ENCODE data around the gene UNC5B. TPM values are rescaled to one million over a fixed set of nuclear protein-coding genes. Genes with fewer than 3 reads are reported as not detected.

UNC5B gene
- total RNA-seq, 1 experiment from 2014 or later: 9.9 TPM

- CTCF ChIA-PET: no interaction called here
- H3K4me1 ChIP-seq (ENCODE audit: insufficient read depth, low read length, poor library complexity, severe bottlenecking): peaks cover 62% of the 10 kb centered on the region
- intact Hi-C loops (cut with micrococcal nuclease; ENCODE audit: unreplicated experiment): loop anchor here (5.0 kb wide), 1 partner anchor 49 kb away; no protein-coding TSS in a partner anchor
These were observed 54.0 kb downstream of the UNC5B start for GRCh38 chr10:71266147-71266917.

DNA sequence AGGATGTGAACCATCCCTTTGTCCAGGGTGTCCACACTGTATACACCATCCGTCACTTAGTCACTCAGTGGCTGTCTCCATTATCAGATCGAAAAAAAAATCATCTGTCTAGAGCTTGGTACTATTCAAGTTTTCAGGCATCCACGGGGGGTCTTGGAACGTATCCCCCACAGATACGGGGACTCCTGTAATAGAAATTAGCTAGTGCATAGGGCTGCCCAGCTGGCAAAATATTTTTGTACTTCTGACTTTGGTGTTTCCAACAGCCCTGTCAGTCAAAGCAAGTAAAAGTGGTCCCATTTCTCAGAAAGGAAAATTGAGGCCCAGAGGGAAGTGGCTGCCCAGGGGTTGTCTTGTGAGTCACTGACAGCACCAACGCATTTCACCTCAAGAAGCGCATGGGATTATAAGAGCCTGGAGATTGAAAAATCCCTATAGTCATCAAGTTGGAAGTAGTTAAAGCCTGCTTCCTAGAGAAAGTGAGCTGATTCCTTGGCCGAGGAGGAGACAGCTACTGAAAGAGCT is 54.6 kb downstream of the UNC5B start:
- Histone ChIP-seq H3K9me3 (ENCODE audit: low read depth, low read length, poor library complexity, severe bottlenecking) (no peaks in the 10 kb centered on the region), H3K4me3 (ENCODE audit: low read depth, low read length, poor library complexity, severe bottlenecking) (no peak overlapping the region), H3K27me3 (replicated peaks; ENCODE audit: insufficient read depth, low read depth, low read length, poor library complexity) (no peaks in the 10 kb centered on the region), H3K36me3 (ENCODE audit: insufficient read depth, low read length, poor library complexity, severe bottlenecking) (no peaks in the 10 kb centered on the region), H3K27ac (ENCODE audit: low read depth, low read length, poor library complexity, severe bottlenecking) (peak overlapping the region; percentile 87), H3K4me1 (ENCODE audit: insufficient read depth, low read length, poor library complexity, severe bottlenecking) (peaks cover 62% of the 10 kb centered on the region)
- CTCF ChIA-PET: interaction anchor here (0.7 kb wide), 1 partner anchor 322 kb away, joined by 3 read pairs; no protein-coding TSS in a partner anchor
- no peak for DNase-seq (ENCODE audit: low spot score)
- TF ChIP-seq CTCF (conservative IDR thresholded peaks at IDR 0.05; ENCODE audit: low read depth, low read length) (no peak), EZH2 (IDR thresholded peaks at IDR 0.05; ENCODE audit: borderline replicate concordance, low read depth, low read length, poor library complexity, severe bottlenecking) (no peak)
- intact Hi-C loops (cut with micrococcal nuclease; ENCODE audit: unreplicated experiment): loop anchor here (5.0 kb wide), 1 partner anchor 50 kb away; no protein-coding TSS in a partner anchor
- POLR2A ChIA-PET (ENCODE audit: low non-redundant PET): interaction anchor here (0.6 kb wide), 1 partner anchor 13 kb away, joined by 4 read pairs; no protein-coding TSS in a partner anchor
- no TSS peak for BruUV-seq (replicated peaks)

More at GRCh38 chr10:71266147-71266917, 54.0 kb downstream of the UNC5B start:
- POLR2A ChIA-PET (ENCODE audit: low non-redundant PET): no interaction called here
- Histone ChIP-seq H3K36me3 (ENCODE audit: insufficient read depth, low read length, poor library complexity, severe bottlenecking) (no peaks in the 10 kb centered on the region), H3K27ac (ENCODE audit: low read depth, low read length, poor library complexity, severe bottlenecking) (peak overlapping the region; percentile 87), H3K9me3 (ENCODE audit: low read depth, low read length, poor library complexity, severe bottlenecking) (no peaks in the 10 kb centered on the region), H3K4me3 (ENCODE audit: low read depth, low read length, poor library complexity, severe bottlenecking) (no peak overlapping the region), H3K27me3 (replicated peaks; ENCODE audit: insufficient read depth, low read depth, low read length, poor library complexity) (no peaks in the 10 kb centered on the region)
- no peak for TF ChIP-seq EZH2 (IDR thresholded peaks at IDR 0.05; ENCODE audit: borderline replicate concordance, low read depth, low read length, poor library complexity, severe bottlenecking)
- no peak for TF ChIP-seq CTCF (conservative IDR thresholded peaks at IDR 0.05; ENCODE audit: low read depth, low read length)
- DNase-seq (ENCODE audit: low spot score): peak; percentile 70
- no TSS peak for BruUV-seq (replicated peaks)

DNA sequence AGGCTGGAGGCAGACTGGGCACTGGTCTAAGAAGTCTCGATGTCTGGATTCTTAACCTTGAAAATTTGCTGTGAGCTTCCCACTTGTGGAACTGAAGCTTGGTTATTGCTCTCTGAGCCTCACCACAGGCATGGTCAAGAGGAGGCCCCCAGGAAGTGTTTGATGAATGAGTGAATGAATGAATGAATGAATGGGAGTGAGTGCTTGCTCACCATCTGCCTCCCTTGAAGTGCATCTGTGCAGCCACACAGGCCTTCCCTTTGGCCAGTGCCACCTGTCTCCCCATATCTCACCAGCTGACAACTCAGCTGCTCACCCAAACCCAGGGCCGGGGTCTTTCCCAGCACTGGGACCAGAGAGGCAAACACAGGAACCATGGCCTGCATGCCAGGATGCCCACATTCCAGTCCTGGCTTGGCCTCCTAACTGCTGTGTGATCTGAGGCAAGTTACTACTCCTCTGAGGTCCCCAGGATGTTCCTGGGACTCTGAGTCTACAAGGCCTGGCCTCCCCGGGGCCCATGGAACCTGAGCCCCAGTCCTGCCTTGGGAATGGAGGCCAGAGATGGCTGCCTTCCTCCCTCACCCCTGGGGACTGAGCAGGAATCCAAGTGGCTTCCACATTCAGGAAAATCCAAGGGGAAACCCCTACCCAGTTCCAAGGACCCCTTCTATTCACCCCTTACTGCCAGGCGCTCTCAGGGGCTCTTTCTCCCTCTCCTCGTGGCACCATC is 55.3 kb downstream of the UNC5B start:
- DNase-seq (ENCODE audit: low spot score): no peak
- no TSS peak for BruUV-seq (replicated peaks)
- Histone ChIP-seq H3K27me3 (replicated peaks; ENCODE audit: insufficient read depth, low read depth, low read length, poor library complexity) (no peaks in the 10 kb centered on the region), H3K4me1 (ENCODE audit: insufficient read depth, low read length, poor library complexity, severe bottlenecking) (peaks cover 66% of the 10 kb centered on the region), H3K9me3 (ENCODE audit: low read depth, low read length, poor library complexity, severe bottlenecking) (no peaks in the 10 kb centered on the region), H3K4me3 (ENCODE audit: low read depth, low read length, poor library complexity, severe bottlenecking) (no peak overlapping the region), H3K36me3 (ENCODE audit: insufficient read depth, low read length, poor library complexity, severe bottlenecking) (no peaks in the 10 kb centered on the region), H3K27ac (ENCODE audit: low read depth, low read length, poor library complexity, severe bottlenecking) (peak overlapping the region; percentile 87)
- POLR2A ChIA-PET (ENCODE audit: low non-redundant PET): interaction anchor here (0.6 kb wide), 1 partner anchor 12 kb away, joined by 4 read pairs; no protein-coding TSS in a partner anchor
- TF ChIP-seq EZH2 (IDR thresholded peaks at IDR 0.05; ENCODE audit: borderline replicate concordance, low read depth, low read length, poor library complexity, severe bottlenecking) (no peak), CTCF (conservative IDR thresholded peaks at IDR 0.05; ENCODE audit: low read depth, low read length) (no peak)
- intact Hi-C loops (cut with micrococcal nuclease; ENCODE audit: unreplicated experiment): loop anchor here (5.0 kb wide), 1 partner anchor 50 kb away; no protein-coding TSS in a partner anchor
- CTCF ChIA-PET: interaction anchor here (0.7 kb wide), 1 partner anchor 323 kb away, joined by 3 read pairs; no protein-coding TSS in a partner anchor

All from A673 (cell line).